ENCODE results near the gene MCIDAS. TPM values are rescaled to one million over a fixed set of nuclear protein-coding genes. Genes with fewer than 3 reads are reported as not detected.

The MCIDAS gene
- polyA plus RNA-seq, 1 donor (not counting 4 experiments of a cell fraction or from before 2014, with no cell fraction given), result 0.03 TPM

DNA sequence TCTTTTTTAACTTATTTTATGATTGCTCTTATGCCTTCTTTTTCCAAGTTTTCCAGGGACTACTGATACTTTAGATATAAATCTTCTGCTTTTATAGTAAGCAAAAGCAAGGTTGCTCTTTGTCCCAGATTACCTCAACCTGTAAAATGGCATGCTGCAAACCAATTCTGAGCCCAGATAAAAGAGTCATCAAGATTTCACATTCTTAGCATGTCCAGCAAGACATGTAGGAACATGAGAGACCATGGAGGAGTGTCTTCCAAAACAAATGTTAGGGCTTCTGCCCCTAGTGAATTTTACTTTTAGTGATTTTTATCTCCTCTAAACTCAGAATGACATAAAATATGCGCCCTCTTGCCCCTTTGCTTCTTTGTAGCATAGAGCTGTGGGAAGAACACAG, 47.1 kb downstream of the MCIDAS start:
- Histone ChIP-seq H3K9me1 (ENCODE audit: control insufficient read depth, extremely low read depth, insufficient read depth, low read length) (no peaks in the 10 kb centered on the region), H3K27ac (ENCODE audit: control insufficient read depth, insufficient read depth, low read length) (no peak overlapping the region), H3K9ac (ENCODE audit: control insufficient read depth, extremely low read depth, insufficient read depth, low read length) (no peak overlapping the region), H3K36me3 (ENCODE audit: control insufficient read depth in 2 of 2, extremely low read depth in 1 of 2, insufficient read depth in 2 of 2, low read length in 2 of 2) (no peaks in the 10 kb centered on the region), H3K4me2 (ENCODE audit: control insufficient read depth, extremely low read depth, insufficient read depth, low read depth, low read length) (peak overlapping the region; percentile 8), H4K20me1 (ENCODE audit: control insufficient read depth, extremely low read depth, insufficient read depth, low read length) (no peaks in the 10 kb centered on the region), H3K9me3 (ENCODE audit: control insufficient read depth, low read depth, low read length) (no peaks in the 10 kb centered on the region), H3K4me3 (ENCODE audit: control insufficient read depth in 2 of 3, extremely low read depth in 1 of 3, insufficient read depth in 2 of 3, low read depth in 1 of 3, low read length in 3 of 3) (no peak overlapping the region), H2AFZ (ENCODE audit: control insufficient read depth, low read length) (no peak overlapping the region), H3K79me2 (ENCODE audit: control insufficient read depth, insufficient read depth, low read length) (no peaks in the 10 kb centered on the region), H3K4me1 (ENCODE audit: control insufficient read depth, extremely low read depth, insufficient read depth, low read length) (peaks cover 20% of the 10 kb centered on the region), H3K27me3 (ENCODE audit: control insufficient read depth, extremely low read depth, insufficient read depth, low read length) (peaks cover 18% of the 10 kb centered on the region)
- FAIRE-seq (no peak), DNase-seq (ENCODE audit: low read depth, low spot score) (no peak)
- dilution Hi-C loops (cut with MboI; ENCODE audit: extremely low pct_ligation_motif_present, low sequenced_read_pairs), result no loop called here
- TF ChIP-seq, protein P1, sequence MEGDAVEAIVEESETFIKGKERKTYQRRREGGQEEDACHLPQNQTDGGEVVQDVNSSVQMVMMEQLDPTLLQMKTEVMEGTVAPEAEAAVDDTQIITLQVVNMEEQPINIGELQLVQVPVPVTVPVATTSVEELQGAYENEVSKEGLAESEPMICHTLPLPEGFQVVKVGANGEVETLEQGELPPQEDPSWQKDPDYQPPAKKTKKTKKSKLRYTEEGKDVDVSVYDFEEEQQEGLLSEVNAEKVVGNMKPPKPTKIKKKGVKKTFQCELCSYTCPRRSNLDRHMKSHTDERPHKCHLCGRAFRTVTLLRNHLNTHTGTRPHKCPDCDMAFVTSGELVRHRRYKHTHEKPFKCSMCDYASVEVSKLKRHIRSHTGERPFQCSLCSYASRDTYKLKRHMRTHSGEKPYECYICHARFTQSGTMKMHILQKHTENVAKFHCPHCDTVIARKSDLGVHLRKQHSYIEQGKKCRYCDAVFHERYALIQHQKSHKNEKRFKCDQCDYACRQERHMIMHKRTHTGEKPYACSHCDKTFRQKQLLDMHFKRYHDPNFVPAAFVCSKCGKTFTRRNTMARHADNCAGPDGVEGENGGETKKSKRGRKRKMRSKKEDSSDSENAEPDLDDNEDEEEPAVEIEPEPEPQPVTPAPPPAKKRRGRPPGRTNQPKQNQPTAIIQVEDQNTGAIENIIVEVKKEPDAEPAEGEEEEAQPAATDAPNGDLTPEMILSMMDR (optimal IDR thresholded peaks at IDR 0.05 in 1 of 3, IDR thresholded peaks at IDR 0.05 in 1 of 3, conservative IDR thresholded peaks at IDR 0.05 in 1 of 3; ENCODE audit: extremely low read depth in 1 of 3, insufficient read depth in 2 of 3, low read length in 3 of 3), result no peak
- no peak for TF ChIP-seq EZH2 (IDR thresholded peaks at IDR 0.05; ENCODE audit: low read length)

DNA sequence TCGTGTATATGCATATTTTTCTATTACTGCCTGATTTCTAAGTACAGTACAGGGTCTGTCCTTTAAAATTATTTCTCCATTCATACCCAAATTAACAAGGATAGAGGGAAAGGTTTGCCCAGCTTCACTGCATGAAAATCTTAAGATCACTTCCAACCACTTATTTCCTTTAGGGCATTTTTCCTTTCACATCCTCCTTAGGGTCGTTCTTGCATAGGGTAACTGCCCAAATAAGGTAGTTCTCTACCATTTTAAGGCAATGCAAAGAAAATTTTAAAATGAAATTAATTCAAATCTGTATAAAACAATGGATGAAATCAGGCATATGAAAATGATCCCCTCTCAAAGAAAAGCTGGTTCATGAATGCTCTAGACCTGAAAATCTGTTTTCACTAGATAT, 50.0 kb downstream of the MCIDAS start:
- no peaks in the 10 kb centered on the region for H3K9me1 ChIP-seq (ENCODE audit: control insufficient read depth, extremely low read depth, insufficient read depth, low read length)
- peaks cover 25% of the 10 kb centered on the region for H3K27me3 ChIP-seq (ENCODE audit: control insufficient read depth, extremely low read depth, insufficient read depth, low read length)
- dilution Hi-C loops (cut with MboI; ENCODE audit: extremely low pct_ligation_motif_present, low sequenced_read_pairs), result no loop called here
- no peaks in the 10 kb centered on the region for H4K20me1 ChIP-seq (ENCODE audit: control insufficient read depth, extremely low read depth, insufficient read depth, low read length)
- H2AFZ ChIP-seq (ENCODE audit: control insufficient read depth, low read length), result no peak overlapping the region
- peaks cover 34% of the 10 kb centered on the region for H3K4me1 ChIP-seq (ENCODE audit: control insufficient read depth, extremely low read depth, insufficient read depth, low read length)
- H3K4me2 ChIP-seq (ENCODE audit: control insufficient read depth, extremely low read depth, insufficient read depth, low read depth, low read length), result peak overlapping the region; percentile 92
- H3K9me3 ChIP-seq (ENCODE audit: control insufficient read depth, low read depth, low read length), result no peaks in the 10 kb centered on the region
- TF ChIP-seq, protein P1 (optimal IDR thresholded peaks at IDR 0.05 in 1 of 3, IDR thresholded peaks at IDR 0.05 in 1 of 3, conservative IDR thresholded peaks at IDR 0.05 in 1 of 3; ENCODE audit: extremely low read depth in 1 of 3, insufficient read depth in 2 of 3, low read length in 3 of 3), result no peak
- TF ChIP-seq EZH2 (IDR thresholded peaks at IDR 0.05; ENCODE audit: low read length), result no peak
- DNase-seq (ENCODE audit: low read depth, low spot score) (no peak), FAIRE-seq (no peak)
- no peak overlapping the region for H3K27ac ChIP-seq (ENCODE audit: control insufficient read depth, insufficient read depth, low read length)
- H3K79me2 ChIP-seq (ENCODE audit: control insufficient read depth, insufficient read depth, low read length), result no peaks in the 10 kb centered on the region
- H3K4me3 ChIP-seq (ENCODE audit: control insufficient read depth in 2 of 3, extremely low read depth in 1 of 3, insufficient read depth in 2 of 3, low read depth in 1 of 3, low read length in 3 of 3), result no peak overlapping the region
- H3K36me3 ChIP-seq (ENCODE audit: control insufficient read depth in 2 of 2, extremely low read depth in 1 of 2, insufficient read depth in 2 of 2, low read length in 2 of 2), result no peaks in the 10 kb centered on the region
- no peak overlapping the region for H3K9ac ChIP-seq (ENCODE audit: control insufficient read depth, extremely low read depth, insufficient read depth, low read length)

Data from keratinocyte (primary cell).